Stimulated activated CD8-positive, alpha-beta memory T cell treated with anti-CD3 and anti-CD28 coated beads, Interleukin-7, amount 100 ng/mL, for 4 hours (primary cell): ENCODE results near the gene GFOD1.
"Not testable (repeated sequence)": the region's sequence is repeated elsewhere in the genome, so short reads cannot be mapped to it uniquely, and the experiment has no call there.

ENCODE experiments used
- DNase-seq, 2 donors: peaks; one replicate each; pipeline ENCODE4 v3.0.0-alpha.2; 2020; ENCODE audit warnings: low read depth in 2 of 2

GFOD1 gene

DNA sequence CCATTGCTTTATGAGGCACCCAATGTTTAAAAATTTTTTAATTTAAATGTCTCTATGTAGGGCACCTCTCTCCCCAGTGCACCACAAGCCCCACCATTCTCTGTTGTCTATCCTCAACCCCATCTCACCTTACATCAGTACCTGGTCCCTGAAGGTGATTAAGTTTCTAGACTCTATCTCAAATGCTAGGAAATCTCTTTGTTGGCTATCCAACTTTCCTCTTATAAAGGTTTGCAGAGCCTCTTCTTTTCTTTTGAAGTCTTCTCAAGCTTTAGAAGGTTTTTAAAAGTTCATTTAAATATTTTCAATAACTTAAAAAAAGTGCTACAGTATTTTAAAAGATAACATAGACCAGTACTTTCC is 82.5 kb downstream of the GFOD1 start:
- no peak for DNase-seq

DNA sequence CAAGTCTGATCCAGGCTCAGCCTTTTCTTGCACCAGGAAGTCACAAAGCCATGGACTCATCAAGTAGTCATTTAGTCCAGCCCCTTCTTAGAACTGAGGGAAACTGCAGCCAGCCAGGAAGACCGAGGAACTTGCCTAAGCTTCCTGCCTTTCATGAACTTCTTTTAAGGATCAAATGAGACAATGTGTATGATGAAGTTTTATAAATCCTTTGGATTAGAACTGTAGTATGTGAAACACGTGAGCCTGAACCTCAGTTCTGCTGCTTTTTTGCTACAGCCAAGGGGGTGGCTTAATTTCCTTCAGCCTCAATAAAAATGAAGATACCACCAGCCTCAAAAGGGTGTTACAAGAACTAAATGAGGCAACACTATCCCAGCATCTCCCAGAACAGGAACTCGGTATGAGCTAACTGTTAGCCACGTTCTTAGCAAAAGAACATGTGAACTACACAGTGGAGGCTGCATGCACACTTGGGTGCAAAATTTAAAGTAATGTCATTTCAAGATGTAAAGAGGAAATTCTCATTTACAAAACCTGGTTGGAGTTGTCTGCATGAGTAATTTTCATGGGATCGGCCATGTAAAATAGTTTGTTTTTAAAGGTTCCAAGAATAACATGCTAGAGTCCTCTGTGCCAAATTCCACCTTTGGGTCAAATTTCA is 83.0 kb downstream of the GFOD1 start:
- no peak for DNase-seq

DNA sequence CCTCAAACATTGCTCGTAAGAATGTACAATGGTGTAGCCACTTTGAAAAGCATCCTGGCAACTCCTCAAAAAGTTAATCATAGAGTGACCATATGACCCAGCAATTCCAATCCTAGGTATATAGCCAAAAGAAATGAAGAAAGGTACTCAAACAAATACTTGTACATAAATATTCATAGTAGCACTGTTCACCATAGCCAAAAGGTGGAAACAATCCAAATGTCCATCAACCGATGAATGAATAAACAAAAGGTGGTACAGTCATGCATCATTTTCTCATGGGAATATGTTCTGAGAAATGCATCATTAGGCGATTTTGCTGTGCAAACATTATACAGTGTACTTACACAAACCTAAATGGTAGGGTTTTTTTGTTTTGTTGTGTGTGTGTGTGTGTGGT is 84.7 kb downstream of the GFOD1 start:
- no peak for DNase-seq

DNA sequence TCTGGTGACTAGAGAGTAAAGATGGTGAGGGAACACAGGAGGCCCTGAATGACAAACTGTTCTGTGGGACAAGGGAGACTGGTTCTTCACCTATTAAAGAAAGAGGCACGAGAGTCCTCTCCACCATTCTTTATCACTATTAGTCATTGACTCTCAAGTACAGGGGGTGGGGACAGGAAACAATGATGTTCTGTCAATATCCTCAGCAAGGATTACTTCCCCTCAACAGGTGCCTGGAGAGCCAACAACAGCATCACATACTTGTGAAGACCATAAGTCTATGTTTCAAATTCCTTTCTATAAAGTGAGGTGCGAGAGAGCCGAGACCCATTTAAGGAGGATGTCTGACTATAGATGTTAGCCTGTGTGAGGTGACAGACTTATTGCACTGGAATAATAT is 86.6 kb downstream of the GFOD1 start:
- DNase-seq, result no peak

DNA sequence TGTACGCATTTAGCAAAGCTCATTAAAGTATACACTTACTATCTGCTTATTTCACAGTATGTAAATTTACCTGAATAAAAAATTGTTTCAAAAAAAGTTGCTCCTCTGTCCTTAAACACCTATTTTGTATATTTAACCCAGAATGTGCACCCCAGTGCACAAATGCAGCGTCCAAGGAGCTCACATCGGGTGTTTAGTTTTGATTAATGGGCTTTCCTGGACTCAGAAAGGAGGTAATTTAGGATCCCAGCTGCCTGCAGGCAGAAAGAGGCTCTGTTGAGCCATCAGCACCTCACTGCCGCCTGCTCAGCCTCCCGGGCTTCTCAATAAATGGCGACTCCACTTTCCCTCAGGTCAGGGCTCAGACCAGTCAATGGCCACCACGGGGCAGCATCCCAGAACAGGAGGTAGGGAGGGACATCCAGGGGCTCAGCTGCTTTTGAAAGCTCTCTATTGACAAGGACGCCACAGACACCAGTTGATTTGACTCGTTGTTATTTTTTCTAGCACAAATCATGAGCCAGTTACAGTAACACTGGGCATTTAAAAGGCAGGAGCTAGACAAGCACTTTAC is 88.9 kb downstream of the GFOD1 start:
- no peak for DNase-seq

DNA sequence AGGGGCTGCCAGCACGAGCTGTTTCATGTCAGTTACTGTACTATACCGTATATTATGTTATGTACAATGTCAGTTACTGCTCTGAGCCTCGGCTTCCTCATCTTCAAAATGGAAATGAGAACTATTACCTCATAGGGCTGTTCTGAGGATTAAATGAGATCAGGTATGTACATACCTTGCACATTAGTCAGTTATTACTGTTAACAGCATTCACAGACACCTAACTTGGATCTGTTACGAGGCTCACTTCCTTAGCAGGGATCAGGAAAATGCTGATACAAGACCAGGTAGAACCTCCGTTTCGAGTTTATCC is 89.4 kb downstream of the GFOD1 start:
- no peak for DNase-seq

DNA sequence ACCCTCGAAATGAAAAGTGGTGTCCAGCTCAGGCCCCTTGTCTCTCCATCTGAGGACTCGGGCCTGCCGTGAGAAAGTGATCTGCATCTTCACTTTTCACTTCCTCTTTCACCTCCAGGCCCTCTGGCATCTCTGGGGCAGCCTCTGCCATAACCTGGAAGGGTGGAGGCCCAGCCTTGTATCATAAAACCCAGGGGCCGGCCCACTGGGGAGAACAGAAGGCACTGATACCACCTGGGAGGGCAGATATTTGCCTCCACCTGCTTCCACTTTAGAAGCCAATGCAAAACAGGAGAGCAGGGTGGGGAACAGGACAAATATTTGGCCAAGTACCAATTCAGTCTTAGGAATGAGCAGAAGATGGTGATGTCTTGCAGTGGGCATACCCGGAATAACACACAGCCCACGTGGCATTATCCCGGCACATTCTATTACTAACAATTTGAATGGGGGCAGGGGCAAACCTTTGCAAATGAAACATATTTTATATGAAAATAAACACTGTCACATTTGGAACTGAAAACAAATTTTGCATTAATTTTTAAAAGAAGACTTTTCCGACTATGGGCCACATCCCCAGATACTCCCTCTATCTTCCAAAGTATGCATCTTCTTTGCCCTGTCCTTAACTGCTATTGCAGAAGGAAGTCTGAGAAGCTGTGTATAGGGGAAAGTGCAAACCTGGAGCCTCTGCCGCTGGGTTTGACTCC is 89.9 kb downstream of the GFOD1 start:
- no peak for DNase-seq

DNA sequence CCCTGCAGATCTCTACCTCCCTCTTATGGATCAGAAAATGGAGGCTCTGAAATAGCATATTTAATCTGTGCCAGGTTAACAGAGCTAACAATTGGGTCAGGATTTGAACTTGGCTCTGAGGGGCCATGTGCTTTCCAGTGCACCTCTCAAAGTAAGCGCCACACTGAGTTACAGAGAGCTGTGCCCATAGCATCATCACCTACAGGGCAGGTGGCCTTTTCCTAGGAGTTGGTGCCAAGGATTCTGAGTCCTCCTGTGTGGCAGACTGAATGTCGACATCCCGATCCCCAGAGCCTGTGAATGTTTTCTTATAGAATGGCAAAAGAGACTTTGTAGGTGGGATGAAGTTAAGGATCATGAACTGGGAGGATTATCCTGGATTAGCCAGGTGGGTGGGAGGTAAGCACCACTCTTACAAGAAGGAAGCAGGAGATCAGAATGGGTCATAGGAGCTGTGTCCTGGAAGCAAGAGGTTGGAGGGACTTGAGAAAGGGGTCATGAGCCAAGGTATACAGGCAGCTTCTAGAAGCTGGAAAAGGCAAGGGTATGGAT is 91.1 kb downstream of the GFOD1 start:
- DNase-seq, result no peak

DNA sequence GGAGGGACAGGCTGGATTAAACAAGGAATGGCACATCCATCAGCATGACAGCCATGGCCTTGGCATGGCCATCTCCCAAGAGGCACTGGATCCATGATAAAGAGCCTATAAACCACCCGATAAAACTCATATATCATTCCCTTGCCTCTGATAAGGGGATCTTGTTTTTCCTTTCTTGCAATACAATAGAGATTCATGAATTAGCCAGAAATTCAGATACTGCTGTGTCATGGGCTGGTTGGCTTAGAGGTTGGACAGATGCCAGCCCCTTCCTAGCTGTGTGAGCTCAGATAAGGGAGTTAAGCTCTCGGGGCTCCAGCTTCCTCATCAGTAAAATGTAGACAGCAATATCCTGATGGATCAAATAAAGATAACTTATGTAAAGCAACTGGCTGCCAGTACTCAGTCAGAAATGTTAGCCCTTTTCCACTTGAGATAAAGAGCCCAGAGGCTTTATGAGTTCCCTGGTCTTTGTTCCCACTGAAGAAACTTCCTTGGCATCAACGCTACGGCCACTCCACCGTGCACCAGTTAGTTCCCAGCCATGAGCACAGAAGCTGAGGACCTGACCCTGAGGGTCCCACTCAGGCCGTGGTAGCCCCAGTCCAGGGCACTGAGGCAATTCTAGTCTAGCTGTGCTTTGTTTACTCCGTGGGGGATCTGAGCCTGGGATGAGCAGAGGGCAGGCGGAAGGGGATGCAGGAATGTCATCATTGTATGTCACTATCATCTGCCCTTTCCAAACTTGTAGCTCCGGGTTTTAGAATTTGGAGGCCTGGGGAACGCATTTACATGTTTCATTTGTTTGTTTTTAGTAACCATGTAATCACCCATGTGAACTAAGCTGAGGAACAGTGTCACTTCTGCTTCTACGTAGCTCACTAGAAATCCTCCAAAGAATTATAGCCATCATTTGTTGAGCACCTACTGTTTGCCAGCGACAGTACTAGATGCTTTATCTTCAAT is 91.8 kb downstream of the GFOD1 start:
- no peak for DNase-seq

DNA sequence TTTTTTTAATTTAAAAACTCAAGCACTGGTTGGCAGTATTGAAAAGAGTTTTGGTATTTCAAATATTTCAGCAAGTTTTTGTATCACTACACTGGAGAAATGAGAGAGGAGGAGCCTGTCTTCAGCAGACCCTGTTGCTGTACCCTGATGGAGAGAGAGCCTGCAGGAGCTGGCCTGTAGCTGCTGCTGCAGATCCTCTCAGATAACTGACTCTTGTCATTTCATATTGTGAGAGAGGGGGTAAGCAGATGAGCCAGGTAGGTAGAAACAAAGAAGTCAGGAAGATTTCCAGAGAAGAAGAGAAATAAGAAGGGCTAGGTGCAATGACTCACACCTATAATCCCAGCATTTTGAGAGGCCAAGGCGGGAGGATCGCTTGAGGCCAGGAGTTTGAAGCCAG is 94.9 kb downstream of the GFOD1 start:
- DNase-seq, result no peak

DNA sequence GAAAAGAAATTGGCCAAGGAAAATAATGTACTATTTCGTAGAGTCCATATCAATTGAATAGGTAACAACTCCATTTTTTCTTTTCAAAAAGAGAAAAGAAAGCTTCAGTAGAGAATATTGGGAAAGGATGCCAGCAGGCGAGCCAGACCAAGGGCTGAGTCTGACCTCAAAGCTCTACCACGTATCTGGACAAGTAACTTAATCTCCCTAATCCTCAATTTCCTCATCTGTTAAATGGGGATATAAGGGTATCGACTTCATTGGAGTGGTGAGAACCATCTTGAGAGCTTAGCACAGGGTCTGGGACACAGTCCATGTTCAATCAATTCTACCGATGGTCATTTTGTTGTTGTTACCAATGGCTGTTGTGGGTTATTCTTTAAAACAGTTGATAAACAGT is 95.9 kb downstream of the GFOD1 start:
- no peak for DNase-seq

DNA sequence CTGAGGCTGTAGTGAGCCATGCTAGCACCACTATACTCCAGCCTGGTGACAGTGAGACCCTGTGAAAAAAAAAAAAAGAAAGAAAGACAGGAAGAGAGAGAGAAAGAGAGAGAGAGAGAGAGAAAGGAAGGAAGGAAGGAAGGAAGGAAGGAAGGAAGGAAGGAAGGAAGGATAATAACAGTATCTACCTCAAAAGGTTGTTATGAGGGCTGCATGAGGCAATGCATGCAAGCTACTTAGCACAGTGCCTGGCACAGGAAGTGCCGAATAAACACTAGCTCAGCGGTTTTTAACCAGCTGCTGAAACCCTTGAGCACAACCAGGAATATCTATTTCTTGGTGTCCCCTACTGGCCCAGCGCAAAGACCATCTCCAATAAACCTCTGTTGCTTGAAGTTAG is 96.7 kb downstream of the GFOD1 start:
- no peak for DNase-seq

DNA sequence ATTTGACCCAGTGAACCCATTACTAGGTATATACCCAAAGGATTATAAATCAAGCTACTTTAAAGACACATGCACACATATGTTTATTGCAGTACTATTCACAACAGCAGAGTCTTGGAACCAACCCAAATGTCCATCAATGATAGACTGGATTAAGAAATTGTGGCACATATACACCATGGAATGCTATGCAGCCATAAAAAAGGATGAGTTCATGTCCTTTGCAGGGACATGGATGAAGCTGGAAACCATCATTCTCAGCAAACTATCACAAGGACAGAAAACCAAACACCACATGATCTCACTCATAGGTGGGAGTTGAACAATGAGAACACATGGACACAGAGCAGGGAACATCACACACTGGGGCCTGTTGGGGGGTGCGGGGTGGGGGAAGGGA is 98.2 kb downstream of the GFOD1 start:
- DNase-seq, result not testable (repeated sequence)

DNA sequence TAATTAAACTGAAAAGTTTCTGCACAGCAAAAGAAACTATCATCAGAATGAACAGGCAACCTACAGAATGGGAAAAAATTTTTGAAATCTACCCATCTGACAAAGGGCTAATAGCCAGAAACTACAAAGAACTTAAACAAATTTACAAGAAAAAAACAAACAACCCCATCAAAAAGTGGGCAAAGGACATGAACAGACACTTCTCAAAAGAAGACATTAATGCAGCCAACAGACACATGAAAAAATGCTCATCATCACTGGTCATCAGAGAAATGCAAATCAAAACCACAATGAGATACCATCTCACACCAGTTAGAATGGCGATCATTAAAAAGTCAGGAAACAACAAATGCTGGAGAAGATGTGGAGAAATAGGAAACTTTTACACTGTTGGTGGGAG is 98.6 kb downstream of the GFOD1 start:
- not testable (repeated sequence) for DNase-seq

DNA sequence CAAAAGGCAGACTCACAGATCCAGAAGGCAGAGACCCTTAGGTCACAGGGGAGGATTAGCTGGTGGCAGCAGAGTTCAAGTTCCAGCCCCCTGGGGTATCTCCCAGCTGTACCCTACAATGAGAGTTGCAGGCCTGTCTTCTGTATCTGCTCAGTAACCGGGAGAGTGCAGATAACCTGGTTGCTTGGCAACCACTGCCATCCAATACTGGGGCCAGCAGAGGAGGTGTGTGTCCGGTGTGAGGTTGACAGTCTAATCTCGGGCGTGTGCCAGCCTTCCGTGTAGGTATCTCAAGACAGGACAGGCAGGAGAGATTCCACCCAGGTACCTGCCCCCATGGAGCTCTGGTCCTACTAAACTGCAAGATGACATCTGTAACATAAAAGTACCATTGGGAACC is 102.4 kb downstream of the GFOD1 start:
- DNase-seq, result no peak

DNA sequence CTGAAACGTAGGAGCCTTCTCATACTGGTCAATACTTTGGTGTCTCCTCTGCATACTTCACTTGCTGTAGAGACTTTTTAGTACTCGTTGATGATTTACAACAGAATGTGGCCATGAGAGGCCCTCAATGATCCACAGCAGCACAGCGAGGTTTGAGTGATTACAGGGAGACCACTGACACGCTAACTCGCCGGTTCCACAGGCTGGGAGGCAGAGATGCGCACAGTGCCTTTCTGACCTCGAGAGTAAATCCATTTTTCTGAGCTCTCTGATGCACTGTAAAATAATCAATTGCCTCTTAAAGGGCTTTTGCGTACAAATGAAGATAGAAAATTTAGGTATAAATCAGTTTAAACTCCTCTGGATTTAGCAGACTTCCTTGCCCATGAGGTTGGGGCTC is 102.9 kb downstream of the GFOD1 start:
- no peak for DNase-seq

DNA sequence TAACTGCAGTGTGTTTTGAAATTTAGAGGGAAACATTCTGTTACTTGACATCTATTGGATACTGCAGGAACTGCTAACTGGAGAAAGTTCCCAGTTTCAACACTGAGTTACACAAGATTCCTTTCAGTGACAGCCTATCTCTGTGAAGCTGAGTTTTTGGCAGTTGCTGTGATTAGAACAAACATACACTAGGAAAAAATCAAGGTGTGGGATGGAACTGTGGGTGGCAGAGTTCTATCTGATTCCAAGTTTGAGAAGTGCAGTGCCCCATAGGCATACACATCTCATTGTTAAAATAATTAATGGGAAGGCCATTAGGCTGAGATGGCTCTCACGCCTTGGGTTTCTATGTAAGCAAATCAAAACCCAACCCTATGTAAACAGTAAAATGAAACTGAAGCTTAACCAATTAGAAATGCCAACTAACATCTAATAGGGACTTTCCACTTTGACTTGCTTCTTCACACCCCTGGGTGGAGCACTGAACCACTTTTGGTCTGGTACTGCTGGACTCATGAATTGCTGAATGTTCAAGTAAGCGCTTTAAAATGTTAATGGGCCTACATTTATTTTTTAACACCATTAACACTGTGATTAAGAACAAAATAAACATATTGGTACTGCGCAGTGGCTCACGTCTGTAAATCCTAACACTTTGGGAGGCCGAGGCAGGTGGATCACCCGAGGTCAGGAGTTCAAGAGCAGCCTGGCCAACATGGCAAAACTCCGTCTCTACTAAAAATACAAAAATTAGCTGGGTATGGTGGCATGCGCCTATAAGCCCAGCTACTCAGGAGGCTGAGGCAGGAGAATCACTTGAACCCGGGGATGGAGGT is 103.9 kb downstream of the GFOD1 start:
- no peak for DNase-seq

DNA sequence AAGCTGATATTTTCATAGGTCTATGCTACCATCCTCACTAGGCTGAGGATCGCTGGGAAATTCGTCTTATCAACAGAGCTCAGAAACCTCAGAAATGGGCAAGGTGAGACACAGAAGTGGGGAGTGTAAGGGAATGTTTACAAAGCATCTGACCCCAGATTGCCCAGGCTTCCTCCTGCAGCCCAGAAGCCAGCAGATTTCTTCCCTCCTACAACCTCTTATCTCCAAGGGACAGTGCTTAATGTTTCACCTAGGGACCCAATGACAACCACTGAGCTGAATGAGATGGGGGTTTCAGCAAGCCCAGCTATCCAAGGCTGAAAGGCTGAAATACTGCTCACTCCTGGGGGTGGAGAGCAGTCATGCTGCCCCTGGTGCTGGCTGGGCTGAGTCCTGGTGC is 106.6 kb downstream of the GFOD1 start:
- no peak for DNase-seq

DNA sequence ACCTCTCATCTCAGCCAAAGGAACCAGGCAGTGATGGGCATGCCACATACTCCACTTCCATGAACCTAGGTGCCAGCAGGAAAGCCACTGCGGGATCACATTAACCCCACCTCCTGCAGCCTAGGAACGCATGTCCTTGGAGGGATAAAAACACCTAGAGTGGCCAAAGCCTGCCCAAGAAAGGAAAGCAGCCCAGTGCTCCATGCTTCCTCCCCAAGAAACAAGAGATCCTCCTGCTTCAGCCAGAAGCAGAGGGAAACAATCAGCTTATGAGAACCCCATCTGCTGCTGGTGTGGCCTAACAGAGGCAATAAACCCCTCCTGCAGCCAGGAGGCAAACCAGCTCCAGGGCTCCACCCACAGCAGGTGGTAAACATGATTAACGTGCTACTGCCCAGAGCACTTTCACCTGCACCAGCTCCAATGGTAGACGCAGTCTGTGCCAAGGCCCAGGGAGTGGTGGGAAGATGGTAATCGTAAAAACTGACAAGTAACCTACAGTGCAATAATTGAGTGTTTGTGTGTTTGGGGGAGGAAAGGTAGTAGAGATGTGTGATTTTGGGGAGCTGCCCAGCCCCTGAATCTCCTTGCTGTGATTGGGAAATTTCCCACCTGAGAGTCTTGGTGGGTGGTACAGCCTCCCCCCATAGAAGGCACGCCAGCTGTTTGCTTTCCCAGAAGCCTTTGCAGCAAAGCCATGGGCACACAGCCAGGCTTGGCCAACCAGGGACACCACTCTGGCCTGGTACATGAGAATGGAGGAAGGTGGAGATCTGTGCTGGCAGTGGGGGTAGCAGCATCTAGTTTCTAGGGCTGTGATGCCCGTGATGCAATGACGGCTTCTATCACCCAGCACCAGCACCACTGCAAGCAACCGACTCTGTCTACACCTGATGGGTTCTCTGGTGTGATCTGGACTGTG is 108.5 kb downstream of the GFOD1 start:
- no peak for DNase-seq

DNA sequence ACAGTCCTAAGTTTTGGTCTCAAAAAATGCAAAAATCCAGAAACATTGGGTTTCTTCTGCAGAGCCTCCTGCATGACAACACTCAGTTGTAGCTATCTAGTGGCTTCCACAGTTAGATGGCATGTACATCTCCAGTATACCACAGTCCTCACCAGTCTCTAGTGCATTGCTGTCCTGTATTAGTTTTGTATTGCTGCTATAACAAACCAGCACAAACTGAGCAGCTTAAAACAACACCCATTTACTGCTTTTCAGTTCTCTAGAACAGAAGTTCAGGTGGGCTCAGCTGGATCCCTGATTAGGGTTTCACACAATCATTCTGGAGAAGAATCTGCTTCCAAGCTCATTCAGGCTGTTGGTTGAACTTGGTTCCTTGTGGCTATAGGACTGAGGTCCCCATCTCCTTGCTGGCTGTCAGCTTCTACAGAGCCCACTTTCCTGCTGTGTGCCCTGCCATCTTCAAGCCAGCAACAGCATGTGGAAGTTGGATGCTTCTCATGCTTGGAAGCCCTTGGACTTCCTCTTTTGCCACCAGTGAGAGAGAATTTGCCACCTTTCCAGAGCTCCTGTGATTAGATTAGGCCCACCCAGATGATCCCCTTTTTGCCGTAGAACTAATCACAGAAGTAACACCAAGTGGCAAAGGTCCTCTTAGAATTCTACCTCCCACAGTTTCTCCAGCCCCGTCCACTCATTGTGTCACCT is 110.2 kb downstream of the GFOD1 start:
- no peak for DNase-seq
